GM15510 (cell line): ENCODE results near the gene IFNB1.

Source experiments
- POLR2A ChIP-seq: IDR thresholded peaks from 3 replicates; pipeline ENCODE4 v1.6.1; 2011; ENCODE audit warnings: borderline replicate concordance; ENCODE audit not compliant: insufficient read length; ENCODE audit errors: extremely low read depth

Gene IFNB1

DNA sequence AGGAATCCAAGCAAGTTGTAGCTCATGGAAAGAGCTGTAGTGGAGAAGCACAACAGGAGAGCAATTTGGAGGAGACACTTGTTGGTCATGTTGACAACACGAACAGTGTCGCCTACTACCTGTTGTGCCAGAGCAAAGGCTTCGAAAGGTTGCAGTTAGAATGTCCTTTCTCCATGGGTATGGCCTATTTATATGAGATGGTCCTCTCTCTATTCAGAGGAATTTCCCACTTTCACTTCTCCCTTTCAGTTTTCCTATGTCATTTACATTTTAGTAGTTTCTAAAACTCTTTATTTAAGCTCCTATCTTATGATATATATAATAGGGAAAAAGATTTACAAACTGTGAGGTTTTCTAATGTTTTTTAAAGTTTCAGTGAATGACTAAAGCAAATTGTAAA is at the start of gene IFNB1:
IFNB1 (minus strand) TSS at position 162 of the 400 bp plus-strand sequence; CDS start at position 89, 73 bp downstream.
- no peak for TF ChIP-seq POLR2A

DNA sequence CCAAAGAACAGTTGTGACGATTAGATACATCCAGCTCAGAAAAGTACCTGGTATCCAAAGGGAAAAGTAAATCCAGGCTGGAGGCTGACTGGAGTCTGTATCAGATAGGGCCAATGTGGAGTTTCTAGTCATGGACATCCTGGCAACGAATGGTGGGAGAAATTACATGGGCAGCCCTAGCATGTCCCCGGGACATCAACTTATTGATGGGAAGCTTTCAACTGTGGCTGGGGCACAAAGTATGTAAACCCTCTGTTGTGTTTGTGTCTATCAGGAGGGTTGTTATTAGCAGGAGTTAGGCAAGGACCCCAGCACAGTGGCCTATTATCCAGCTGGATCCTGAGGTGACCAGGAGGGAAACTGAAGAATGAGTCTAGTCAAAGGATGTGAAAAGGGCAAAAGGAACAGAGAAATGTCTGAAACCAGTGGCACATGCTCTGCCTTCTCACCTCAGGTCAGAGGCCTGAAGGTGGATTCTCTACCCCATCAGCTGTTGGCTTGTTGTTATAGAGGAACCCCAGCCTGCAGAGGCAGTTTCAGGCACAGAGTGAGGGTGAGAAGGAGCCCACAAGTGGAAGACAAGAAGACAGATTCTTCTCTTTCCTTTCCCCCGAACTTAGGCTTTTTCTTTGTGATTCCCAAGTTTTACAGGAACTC is 44.0 kb upstream of the IFNB1 start:
- TF ChIP-seq POLR2A: no peak

DNA sequence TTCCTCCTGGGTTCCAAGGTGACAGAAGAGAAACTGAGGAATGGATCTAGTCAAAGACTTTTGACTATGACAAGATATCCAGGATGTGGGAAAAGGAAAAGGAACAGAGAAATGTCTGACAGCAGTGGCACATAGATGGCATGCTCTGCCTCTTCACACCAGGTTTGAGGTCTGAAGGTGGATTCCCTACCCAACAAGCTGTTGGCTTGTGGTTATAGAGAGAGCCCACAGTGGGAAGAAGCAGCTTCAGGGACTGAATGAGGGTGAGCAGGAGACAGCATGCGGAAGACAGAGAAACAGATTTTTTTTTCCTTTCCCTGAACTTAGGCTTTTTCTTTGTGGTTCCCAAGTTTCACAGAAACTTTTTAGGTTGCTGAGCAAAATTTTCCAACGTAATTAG is 43.3 kb upstream of the IFNB1 start:
- TF ChIP-seq POLR2A: no peak

DNA sequence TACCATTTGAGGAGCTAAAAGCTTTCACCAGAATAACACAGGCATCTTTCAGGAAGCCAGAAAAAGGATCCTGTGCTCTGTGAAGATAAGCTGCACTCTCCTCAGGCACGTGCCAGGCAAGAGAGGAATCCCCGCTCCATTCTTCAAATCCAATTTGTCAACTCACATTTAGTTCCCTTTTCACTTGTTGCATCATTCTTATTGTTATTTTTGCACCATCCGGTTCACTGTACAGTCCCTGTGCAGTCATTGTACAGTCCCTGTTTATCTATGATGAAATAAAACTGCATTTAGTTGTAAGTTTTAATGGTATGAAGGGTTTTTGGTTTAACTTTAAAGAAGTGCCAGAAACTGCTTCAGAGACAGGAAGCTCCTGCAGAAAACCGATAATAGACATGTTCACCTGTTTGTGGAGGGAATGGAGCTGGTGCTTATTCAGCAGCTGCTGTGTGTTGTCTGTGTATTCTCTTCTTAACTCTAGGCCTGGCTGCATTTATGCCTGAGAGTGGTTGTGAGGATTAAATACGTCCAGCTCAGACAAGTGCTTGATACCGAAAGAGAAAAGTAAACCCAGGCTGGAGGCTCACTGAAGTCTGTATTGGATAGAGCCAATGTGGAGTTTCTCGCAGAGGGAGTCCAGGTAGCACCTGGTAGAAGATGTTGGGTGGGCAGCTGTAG is 41.5 kb upstream of the IFNB1 start:
- no peak for TF ChIP-seq POLR2A

DNA sequence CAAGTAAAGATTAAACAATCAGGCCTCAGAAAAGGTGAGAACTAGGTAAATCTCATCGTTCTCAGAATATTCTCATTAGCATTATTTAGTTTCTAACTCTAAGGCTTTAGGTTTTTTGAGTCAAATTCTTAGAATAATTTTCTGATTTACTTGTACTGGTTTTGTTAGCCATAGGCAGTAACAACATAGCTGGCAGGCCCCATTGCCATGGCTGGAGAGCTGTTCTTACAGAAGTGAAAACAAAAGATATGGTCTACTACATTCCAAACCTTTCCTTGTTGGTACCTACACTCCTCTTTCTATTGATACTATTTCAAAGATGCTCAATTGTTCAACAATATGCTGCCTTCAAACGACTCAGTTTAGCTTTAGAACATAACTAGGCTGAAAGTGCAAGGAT is 36.6 kb upstream of the IFNB1 start:
- TF ChIP-seq POLR2A: no peak

DNA sequence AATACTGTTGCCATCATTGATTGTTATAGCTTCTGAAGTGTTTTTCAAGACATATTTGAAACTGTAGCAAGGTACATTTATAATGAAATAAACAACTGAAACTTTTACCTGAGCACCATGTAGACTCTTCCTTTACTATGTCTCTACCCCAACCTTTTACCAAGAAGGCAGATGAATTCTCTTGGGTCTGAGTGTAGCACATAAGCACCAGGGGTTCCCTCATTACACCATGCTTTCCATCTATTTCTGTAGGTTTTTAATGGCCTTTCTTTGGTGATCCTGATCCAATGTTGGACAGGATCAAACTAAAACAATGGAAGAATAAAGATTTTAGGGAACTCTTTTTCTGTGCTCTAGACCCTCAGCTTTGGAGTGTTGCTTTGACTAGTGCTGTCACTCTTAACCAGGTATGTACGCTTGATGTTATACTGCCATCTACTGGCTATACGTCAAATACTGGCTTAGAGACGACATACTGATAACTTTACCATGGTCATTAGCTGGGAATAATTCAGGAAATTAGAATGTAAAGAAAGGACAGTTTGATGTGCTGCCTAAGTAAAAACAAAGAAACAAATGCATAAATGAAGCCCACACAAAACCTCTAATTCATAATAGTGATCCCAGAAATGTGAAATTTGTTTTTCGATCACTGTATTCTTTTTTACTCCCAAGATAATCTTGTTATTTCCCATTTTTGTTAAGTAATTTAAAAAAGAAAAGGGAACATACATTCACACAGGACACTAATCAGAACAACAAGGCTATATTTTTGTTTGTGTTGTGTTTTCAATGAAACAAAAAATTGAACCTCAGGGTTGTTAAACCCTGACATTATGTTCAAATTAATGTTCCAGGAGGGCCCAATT is 33.2 kb upstream of the IFNB1 start:
- TF ChIP-seq POLR2A: no peak

DNA sequence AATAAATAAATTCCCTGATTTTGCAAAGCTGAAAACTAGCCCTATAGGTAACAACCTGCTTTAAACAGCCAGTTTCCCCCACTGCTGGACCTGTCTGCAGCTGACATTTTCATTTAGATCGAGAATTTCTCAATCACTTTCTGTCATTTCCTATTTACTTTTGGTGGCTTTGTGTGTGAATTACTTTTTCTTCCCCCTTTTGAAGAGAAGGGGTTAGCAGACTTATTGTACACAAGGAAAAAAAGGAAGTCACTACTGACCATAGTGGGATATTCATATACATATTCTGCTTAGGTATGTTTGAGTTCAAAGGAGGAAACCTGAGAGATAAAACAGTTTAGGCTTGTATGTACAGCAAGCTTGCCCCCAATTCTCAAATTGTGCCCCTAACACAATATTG is 27.0 kb upstream of the IFNB1 start:
- no peak for TF ChIP-seq POLR2A

DNA sequence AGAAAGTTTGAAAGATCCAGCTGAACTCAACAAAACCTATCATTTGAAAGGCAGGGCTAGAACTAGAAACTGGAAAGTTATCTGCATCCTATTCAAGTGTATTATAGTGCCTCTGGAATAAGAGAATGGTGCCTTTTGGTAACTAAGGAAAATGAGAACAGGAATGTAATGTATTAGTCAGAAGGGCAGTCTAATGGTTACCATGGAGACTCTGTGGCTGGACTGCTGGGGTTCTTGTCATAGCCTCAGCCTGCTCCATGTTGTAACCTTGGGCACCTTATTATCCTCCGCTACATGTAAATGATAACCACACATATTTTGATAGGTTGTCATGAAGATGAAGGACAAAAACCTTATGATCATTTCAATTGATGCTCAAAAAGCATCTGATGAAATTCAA is 24.6 kb upstream of the IFNB1 start:
- TF ChIP-seq POLR2A: no peak

DNA sequence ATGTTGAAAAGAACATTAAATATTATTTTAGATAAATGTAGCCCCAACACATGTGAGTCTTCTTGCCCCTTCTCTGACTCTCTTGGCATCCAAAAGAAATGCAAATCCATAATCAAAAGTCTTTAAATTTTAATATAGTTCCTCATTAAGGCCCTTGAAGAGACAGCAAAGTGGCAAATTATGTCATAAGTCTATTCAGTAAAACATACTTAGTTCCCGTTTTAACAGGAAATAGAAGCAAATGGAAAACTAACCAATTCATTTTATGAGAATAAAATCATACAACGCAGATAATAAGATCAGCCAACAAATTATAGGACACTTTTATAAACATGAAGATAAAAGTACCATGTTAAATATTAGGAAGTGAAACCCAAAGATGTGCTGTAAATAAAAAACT is 20.1 kb upstream of the IFNB1 start:
- TF ChIP-seq POLR2A: no peak

DNA sequence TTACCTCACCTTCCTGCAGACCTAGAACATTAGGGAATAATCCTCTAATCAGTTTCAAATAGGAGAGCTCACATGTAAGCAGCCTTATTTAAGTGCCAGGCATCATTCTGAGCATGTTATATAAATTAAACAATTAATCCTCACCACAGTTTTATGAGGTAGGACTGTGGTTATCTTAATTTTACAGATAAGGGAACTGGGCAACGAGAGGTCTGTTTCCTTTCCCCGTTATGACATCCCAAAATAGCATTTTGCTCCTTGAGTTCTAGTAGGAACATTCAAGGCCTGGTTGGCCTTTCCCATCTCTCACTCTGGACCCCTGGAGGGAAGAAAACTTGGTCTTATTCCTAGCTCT is 19.1 kb upstream of the IFNB1 start:
- TF ChIP-seq POLR2A: no peak

DNA sequence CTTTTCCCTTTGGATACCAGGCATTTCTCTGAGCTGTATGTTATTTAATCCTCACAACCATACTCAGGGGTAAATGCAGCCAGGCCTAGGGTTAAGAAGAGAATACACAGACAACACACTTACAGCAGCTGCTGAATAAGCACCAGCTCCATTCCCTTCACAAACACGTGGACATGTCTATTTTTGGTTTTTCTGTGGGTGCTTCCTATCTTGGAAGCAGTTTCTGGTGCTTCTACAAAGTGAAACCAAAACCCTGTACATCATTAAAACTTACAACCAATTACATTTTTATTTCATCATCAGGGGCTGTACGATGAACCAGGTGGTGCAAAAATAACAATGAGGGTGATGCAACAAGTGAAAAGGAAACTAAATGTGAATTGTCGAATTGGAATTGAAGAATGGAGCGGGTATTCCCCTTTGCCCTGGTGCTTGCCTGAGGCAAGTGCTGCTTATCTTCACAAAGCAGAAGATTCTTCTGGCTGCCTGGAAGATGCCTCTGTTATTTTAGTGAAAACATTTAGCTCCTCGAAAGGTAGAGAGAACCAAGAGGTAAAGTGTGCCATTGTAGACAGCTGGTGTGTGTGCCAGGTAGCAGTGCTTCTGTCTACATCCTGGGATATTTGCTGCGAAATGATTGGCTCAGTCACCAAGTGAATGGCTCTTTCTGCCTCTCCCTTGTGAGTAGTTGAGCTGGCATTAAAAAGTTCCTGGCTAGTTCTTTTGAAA is 18.6 kb upstream of the IFNB1 start:
- TF ChIP-seq POLR2A: no peak

DNA sequence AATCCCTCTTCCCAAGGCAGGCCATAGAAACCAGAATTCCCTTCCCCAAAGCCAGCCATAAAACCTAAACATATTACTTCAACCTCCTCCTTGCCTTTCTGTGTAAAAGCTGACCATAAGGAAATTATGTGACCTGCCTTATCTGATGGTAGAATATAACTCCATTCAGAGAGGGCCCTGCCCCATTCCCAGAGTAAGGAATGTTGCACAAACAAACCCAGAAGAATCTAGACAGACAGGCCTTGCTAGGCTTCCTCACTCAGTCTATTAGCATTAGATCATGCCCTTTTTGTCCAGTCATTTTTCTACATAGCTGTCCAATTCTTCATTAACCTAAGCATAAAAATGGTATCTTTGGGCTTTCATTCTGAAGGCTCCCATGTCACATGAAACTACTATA is 17.8 kb upstream of the IFNB1 start:
- TF ChIP-seq POLR2A: no peak

DNA sequence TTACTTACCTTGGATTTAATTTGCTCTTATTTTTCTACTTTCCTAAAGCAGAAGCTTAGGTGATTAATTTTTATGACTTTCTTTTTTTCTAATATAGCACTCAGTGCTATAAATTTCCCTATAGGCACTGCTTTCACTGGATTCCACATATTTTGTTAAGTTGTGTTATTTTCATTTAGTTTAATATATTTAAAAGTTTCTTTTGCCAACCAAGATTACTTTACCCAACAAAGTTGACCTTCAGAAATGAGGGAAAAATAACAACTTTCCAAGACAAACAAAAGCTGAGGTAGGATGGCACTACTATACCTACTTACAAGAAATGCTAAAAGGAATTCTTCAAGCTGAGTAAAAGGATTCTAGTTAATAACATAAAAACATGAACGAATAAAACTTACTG is 8.8 kb upstream of the IFNB1 start:
- TF ChIP-seq POLR2A: no peak

DNA sequence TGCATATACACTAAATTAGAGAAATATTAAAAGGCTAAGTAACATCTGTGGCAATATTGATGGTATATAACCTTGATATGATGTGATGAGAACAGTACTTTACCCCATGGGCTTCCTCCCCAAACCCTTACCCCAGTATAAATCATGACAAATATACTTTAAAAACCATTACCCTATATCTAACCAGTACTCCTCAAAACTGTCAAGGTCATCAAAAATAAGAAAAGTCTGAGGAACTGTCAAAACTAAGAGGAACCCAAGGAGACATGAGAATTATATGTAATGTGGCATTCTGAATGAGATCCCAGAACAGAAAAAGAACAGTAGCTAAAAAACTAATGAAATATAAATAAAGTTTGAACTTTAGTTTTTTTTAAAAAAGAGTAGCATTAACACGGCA is 7.3 kb upstream of the IFNB1 start:
- no peak for TF ChIP-seq POLR2A
